B cell (primary cell): ENCODE measurements around the gene BPIFB6. TPM values are rescaled to one million over a fixed set of nuclear protein-coding genes. Genes with fewer than 3 reads are reported as not detected.

Source experiments
- ATAC-seq: fragments of 200-7000 bp; cut with Tn5 transposase; one replicate; pipeline ENCODE4 v1.10.0; 2021; ENCODE audit warnings: low read depth, mild to moderate bottlenecking, moderate number of reproducible peaks, moderate library complexity
- CTCF ChIA-PET: fragments of 350-600 bp; sonication (Branson Sonifier 250); formaldehyde crosslinking; loops from one replicate; lab custom pipeline; 2021; ENCODE audit warnings: antibody characterized with exemption, inconsistent platforms; lab: Charles Lee
- POLR2A ChIA-PET: fragments of 350-600 bp; sonication (Branson Sonifier 250); formaldehyde crosslinking; loops from one replicate; lab custom pipeline; 2021; ENCODE audit warnings: antibody characterized with exemption; lab: Charles Lee
- DNase-seq: peaks from one replicate; pipeline ENCODE4 v3.0.0; 2013
- H2AFZ ChIP-seq: 2 replicates; pipeline ENCODE4 v1.6.1; 2012; ENCODE audit warnings: mild to moderate bottlenecking, low read depth, low read length; ENCODE audit not compliant: insufficient read depth, poor library complexity, severe bottlenecking
- H3K27ac ChIP-seq, 2 donors: 1 replicate in 1 of 2; 2 replicates in 1 of 2; pipeline ENCODE4 v1.5.1; 2012 to 2013; ENCODE audit warnings: low read length in 2 of 2, mild to moderate bottlenecking in 2 of 2, moderate library complexity in 1 of 2
- H3K27me3 ChIP-seq, 4 experiments: fragments of 200-600 bp in 1 of 4; sonication (generic) in 1 of 4; replicated peaks in 1 of 4; 1 replicate in 2 of 4; 2 replicates in 2 of 4; pipeline versions ENCODE4 v1.6.1 to v1.7.0; 2013 to 2016; ENCODE audit warnings: low read length in 3 of 4, mild to moderate bottlenecking in 2 of 4, mixed read lengths in 1 of 4, moderate library complexity in 1 of 4; ENCODE audit not compliant: insufficient read depth in 4 of 4, control insufficient read depth in 3 of 4; ENCODE audit errors: control extremely low read depth in 1 of 4
- H3K36me3 ChIP-seq, 2 experiments: replicated peaks in 1 of 2; 1 replicate in 1 of 2; 2 replicates in 1 of 2; pipeline versions ENCODE4 v1.6.1 to v1.7.1; 2013; ENCODE audit warnings: low read length in 1 of 2; ENCODE audit not compliant: insufficient read depth in 2 of 2, control insufficient read depth in 1 of 2; ENCODE audit errors: control extremely low read depth in 1 of 2, extremely low read depth in 1 of 2
- H3K4me1 ChIP-seq, 2 donors: fragments of 200-600 bp in 1 of 2; sonication (generic) in 1 of 2; 1 replicate in 1 of 2; 2 replicates in 1 of 2; pipeline versions ENCODE4 v1.5.1 to v1.6.1; 2013 to 2017; ENCODE audit warnings: low read length in 2 of 2; ENCODE audit not compliant: control insufficient read depth in 2 of 2, insufficient read depth in 2 of 2
- H3K4me2 ChIP-seq: replicated peaks from 2 replicates; pipeline ENCODE3; 2012; ENCODE audit warnings: mild to moderate bottlenecking, low read depth, low read length; ENCODE audit not compliant: poor library complexity, severe bottlenecking
- H3K4me3 ChIP-seq, 5 experiments: fragments of 200-600 bp in 1 of 5; sonication (generic) in 1 of 5; 1 replicate in 3 of 5; 2 replicates in 2 of 5; pipeline versions ENCODE4 v1.5.1 to v1.7.0; 2011 to 2016; ENCODE audit warnings: low read length in 4 of 5, mild to moderate bottlenecking in 4 of 5, low read depth in 2 of 5, control low read depth in 1 of 5, moderate library complexity in 1 of 5; ENCODE audit not compliant: insufficient read depth in 1 of 5; ENCODE audit errors: control extremely low read depth in 1 of 5, extremely low read depth in 1 of 5
- H3K79me2 ChIP-seq: fragments of 200-600 bp; sonication (generic); one replicate; pipeline ENCODE4 v1.6.0; 2016; ENCODE audit warnings: low read length; ENCODE audit not compliant: control insufficient read depth, insufficient read depth
- H3K9ac ChIP-seq: fragments of 200-600 bp; sonication (generic); 2 replicates; pipeline ENCODE4 v1.6.1; 2017; ENCODE audit warnings: mild to moderate bottlenecking, low read length, moderate library complexity
- H3K9me3 ChIP-seq, 3 donors: one replicate each; pipeline versions ENCODE4 v1.6.1 to v1.7.1; 2013; ENCODE audit warnings: low read length in 2 of 3; ENCODE audit not compliant: control insufficient read depth in 2 of 3, insufficient read depth in 1 of 3; ENCODE audit errors: control extremely low read depth in 1 of 3
- H4K20me1 ChIP-seq: 2 replicates; pipeline ENCODE4 v1.6.0; 2012; ENCODE audit warnings: mild to moderate bottlenecking, low read length; ENCODE audit not compliant: insufficient read depth, control insufficient read depth, poor library complexity, severe bottlenecking
- H3K27ac Mint-ChIP-seq: one replicate; pipeline ENCODE4 v1.8.0; 2021; ENCODE audit warnings: mixed read lengths
- H3K27me3 Mint-ChIP-seq: one replicate; pipeline ENCODE4 v1.8.0; 2021; ENCODE audit warnings: mixed read lengths
- H3K4me1 Mint-ChIP-seq: one replicate; pipeline ENCODE4 v1.8.0; 2021; ENCODE audit warnings: mixed read lengths
- H3K4me3 Mint-ChIP-seq: one replicate; pipeline ENCODE4 v1.8.0; 2021; ENCODE audit warnings: mixed read lengths
- H3K9me3 Mint-ChIP-seq: one replicate; pipeline ENCODE4 v1.8.0; 2022; ENCODE audit warnings: mixed read lengths; ENCODE audit not compliant: insufficient read depth
- EZH2 ChIP-seq: IDR thresholded peaks from 2 replicates; pipeline ENCODE4 v1.6.1; 2012; ENCODE audit warnings: borderline replicate concordance, low read depth, mild to moderate bottlenecking, moderate library complexity, low read length; ENCODE audit not compliant: insufficient read depth, poor library complexity, severe bottlenecking
- WGBS: methylation state at CpG from one replicate; pipeline ENCODE4 v1.1.5; 2013; ENCODE audit warnings: missing lambda C conversion rate; ENCODE audit not compliant: insufficient coverage; 5-methylcytosine and 5-hydroxymethylcytosine counted together
- intact Hi-C: fragments of 100-400 bp; cut with micrococcal nuclease; formaldehyde crosslinking; loops from one replicate; pipeline ENCODE4 v1.10.0; 2022
- polyA plus RNA-seq: library from polyadenylated mRNA; depleted of rRNA; stranded (reverse); fragments of >200 nt; gene quantifications from 2 replicates; pipeline ENCODE4 v1.2.3, GENCODE V29; 2012
- total RNA-seq, 2 donors: library from RNA; stranded (reverse); fragments of 120-200 nt in 1 of 2; gene quantifications; 1 replicate in 1 of 2; 2 replicates in 1 of 2; pipeline versions ENCODE4 v1.2.3 to v1.2.4, GENCODE V29; 2013 to 2022
- TF ChIP-seq, protein P1 (sequence below): fragments of 200-600 bp; IDR thresholded peaks from one replicate; pipeline ENCODE4 v1.8.0; 2022; ENCODE audit warnings: antibody characterized with exemption, mild to moderate bottlenecking

The BPIFB6 gene
- total and polyA plus RNA-seq, 2 donors (not counting 1 experiment from before 2014, with no cell fraction given): not detected

DNA sequence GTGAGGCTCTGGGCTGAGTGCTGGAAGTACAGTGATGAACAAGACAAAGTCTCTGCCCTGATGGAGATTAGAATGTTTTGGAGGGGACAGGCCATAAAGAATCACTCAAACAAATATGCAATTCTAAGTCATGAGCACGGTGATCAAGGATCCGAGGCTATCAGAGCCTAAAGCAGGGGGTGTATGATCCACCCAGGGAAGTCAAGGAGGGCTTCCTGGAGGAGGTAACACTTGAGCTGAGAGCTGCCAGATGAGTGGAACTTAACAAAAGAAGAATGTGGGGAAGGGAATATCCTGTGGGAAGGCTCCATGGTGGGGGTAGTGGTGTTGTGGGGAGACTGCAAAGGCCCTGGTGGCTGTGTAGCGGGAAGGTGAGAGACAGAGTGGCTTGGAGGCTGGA, 60.2 kb downstream of the BPIFB6 start:
- 100% methylated on average over 2 of the region's 3 CpGs for WGBS
- H3K9me3 Mint-ChIP-seq: no peaks in the 10 kb centered on the region
- no peaks in the 10 kb centered on the region for H3K27me3 Mint-ChIP-seq
- intact Hi-C loops: no loop called here
- Histone ChIP-seq H3K9me3 (no peaks in the 10 kb centered on the region), H3K79me2 (no peaks in the 10 kb centered on the region), H3K27ac (no peak overlapping the region), H2AFZ (no peak overlapping the region), H4K20me1 (no peaks in the 10 kb centered on the region), H3K27me3 (peaks cover 0 to 5% (median 0%) of the 10 kb centered on the region in 4 experiments), H3K4me3 (no peak overlapping the region), H3K36me3 (no peaks in the 10 kb centered on the region), H3K4me2 (no peak overlapping the region), H3K4me1 (no peaks in the 10 kb centered on the region), H3K9ac (no peak overlapping the region)
- DNase-seq (no peak), ATAC-seq (no peak)
- H3K4me3 Mint-ChIP-seq: no peak overlapping the region
- ChIA-PET POLR2A (no interaction called here), CTCF (interaction anchor here (1.1 kb wide), 1 partner anchor 11 kb away, joined by 4 read pairs; no protein-coding TSS in a partner anchor)
- no peak for TF ChIP-seq EZH2
- TF ChIP-seq, protein P1, sequence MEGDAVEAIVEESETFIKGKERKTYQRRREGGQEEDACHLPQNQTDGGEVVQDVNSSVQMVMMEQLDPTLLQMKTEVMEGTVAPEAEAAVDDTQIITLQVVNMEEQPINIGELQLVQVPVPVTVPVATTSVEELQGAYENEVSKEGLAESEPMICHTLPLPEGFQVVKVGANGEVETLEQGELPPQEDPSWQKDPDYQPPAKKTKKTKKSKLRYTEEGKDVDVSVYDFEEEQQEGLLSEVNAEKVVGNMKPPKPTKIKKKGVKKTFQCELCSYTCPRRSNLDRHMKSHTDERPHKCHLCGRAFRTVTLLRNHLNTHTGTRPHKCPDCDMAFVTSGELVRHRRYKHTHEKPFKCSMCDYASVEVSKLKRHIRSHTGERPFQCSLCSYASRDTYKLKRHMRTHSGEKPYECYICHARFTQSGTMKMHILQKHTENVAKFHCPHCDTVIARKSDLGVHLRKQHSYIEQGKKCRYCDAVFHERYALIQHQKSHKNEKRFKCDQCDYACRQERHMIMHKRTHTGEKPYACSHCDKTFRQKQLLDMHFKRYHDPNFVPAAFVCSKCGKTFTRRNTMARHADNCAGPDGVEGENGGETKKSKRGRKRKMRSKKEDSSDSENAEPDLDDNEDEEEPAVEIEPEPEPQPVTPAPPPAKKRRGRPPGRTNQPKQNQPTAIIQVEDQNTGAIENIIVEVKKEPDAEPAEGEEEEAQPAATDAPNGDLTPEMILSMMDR: no peak
- no peaks in the 10 kb centered on the region for H3K4me1 Mint-ChIP-seq
- no peak overlapping the region for H3K27ac Mint-ChIP-seq

DNA sequence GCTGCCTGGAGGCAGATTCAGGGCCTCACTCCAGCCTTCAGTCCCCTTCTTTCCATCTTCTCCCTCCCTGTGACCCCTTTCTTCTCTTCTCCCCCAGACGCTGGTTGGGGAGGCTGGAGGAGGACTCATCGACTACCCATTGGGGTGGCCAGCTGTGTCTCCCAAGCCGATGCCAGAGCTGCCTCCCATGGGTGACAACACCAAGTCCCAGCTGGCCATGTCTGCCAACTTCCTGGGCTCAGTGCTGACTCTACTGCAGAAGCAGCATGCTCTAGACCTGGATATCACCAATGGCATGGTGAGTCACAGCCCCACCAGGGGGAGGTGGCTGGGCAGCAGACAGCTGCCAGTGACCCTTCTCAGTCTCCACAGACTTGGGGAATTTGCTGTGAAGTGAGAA, 60.9 kb downstream of the BPIFB6 start:
- CTCF ChIA-PET: interaction anchor here (1.1 kb wide), 1 partner anchor 12 kb away, joined by 4 read pairs; no protein-coding TSS in a partner anchor
- Histone ChIP-seq H3K27me3 (peaks cover 0 to 5% (median 0%) of the 10 kb centered on the region in 4 experiments), H3K4me2 (no peak overlapping the region), H3K79me2 (no peaks in the 10 kb centered on the region), H3K27ac (no peak overlapping the region), H3K4me3 (no peak overlapping the region), H3K9me3 (no peaks in the 10 kb centered on the region), H3K9ac (no peak overlapping the region), H2AFZ (no peak overlapping the region), H3K4me1 (no peaks in the 10 kb centered on the region), H3K36me3 (no peaks in the 10 kb centered on the region), H4K20me1 (no peaks in the 10 kb centered on the region)
- ATAC-seq (no peak), DNase-seq (no peak)
- Mint-ChIP-seq H3K27me3 (no peaks in the 10 kb centered on the region), H3K9me3 (no peaks in the 10 kb centered on the region), H3K4me1 (no peaks in the 10 kb centered on the region), H3K27ac (no peak overlapping the region), H3K4me3 (no peak overlapping the region)
- POLR2A ChIA-PET: no interaction called here
- 100% methylated on average over 2 of the region's 3 CpGs for WGBS
- intact Hi-C loops: no loop called here
- no peak for TF ChIP-seq EZH2
- TF ChIP-seq, protein P1: no peak
